GM19468 (cell line): Measurements from ENCODE around the gene CCDC38.
"Not testable (repeated sequence)": the region's sequence is repeated elsewhere in the genome, so short reads cannot be mapped to it uniquely, and the experiment has no call there.

ENCODE experiments used
- ATAC-seq: cut with Tn5 transposase; IDR thresholded peaks from one replicate; pipeline ENCODE4 v1.9.1; 2021; ENCODE audit warnings: mild to moderate bottlenecking, moderate library complexity, moderate number of reproducible peaks; ENCODE audit not compliant: unreplicated experiment; ENCODE audit errors: extremely low read depth

Gene CCDC38

DNA sequence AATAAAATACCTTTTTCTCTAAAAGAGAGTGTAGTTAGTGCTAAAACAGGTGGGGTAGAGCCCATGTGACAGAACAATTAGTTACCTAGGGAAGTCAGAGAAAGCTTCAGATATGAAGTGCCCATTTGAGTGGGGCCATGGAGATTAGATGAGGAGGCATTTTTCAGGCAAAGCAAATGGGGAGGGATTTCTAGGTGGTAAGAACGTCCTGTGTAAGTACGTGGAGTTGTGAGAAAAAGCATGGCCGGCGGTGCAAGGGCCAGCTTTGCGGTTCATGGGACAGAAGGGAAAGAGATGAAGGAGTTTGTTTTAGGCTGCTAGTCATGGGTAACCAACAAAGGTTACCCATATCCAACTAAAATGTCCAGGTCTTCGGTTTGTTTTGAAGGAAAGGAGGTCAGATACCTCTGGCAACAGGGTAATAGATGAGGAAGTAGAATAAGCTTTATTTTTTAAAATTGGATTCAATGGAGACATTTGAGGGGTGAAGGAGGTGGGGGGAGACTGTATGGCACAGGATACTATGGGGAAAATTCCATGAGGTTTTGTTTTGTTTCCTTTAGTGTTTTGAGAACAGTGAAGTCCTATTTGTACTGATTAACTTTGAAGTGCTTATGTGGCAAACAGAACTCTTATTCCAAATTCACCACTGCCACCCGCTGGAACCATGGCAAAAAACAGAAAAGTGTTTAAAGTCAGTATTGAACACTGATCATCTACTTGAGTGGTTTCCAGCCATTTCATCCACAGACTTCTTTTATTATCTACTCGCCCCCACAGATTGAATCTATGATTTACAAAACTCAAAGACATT is 93.6 kb downstream of the CCDC38 start:
- ATAC-seq: no peak

DNA sequence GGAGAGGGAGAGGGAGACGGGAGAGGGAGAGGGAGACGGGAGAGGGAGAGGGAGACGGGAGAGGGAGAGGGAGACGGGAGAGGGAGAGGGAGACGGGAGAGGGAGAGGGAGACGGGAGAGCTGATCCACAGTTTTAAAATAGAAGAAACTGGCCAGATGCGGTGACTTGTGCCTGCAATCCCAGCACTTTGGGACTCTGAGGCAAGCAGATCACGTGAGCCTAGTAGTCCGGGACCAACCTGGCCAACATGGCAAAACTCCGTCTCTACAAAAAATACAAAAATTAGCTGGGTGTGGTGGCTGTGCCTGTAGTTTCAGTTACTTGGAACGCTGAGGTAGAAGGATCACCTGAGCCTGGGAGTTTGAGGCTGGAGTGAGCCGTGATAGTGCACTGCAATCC is 100.0 kb downstream of the CCDC38 start:
- ATAC-seq: not testable (repeated sequence)

DNA sequence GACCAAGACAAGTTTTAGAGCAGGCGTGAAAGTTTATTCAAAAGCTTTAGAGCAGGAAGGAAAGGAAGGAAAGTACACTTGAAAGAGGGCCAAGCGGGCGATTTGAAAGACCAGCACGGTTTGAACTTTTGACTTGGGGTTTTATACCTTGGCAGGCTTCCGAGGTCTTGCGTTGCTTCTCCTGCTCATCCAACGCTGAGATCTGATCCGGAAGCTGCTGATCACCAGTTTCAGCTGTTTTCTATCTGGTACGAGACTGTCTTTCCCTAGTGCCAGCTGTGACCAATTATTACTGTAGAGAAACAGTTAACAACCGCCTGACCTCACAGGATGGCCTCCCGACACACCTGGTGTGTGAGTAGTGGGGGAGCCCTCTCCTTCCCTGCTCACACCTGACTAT is 104.3 kb downstream of the CCDC38 start:
- no peak for ATAC-seq

DNA sequence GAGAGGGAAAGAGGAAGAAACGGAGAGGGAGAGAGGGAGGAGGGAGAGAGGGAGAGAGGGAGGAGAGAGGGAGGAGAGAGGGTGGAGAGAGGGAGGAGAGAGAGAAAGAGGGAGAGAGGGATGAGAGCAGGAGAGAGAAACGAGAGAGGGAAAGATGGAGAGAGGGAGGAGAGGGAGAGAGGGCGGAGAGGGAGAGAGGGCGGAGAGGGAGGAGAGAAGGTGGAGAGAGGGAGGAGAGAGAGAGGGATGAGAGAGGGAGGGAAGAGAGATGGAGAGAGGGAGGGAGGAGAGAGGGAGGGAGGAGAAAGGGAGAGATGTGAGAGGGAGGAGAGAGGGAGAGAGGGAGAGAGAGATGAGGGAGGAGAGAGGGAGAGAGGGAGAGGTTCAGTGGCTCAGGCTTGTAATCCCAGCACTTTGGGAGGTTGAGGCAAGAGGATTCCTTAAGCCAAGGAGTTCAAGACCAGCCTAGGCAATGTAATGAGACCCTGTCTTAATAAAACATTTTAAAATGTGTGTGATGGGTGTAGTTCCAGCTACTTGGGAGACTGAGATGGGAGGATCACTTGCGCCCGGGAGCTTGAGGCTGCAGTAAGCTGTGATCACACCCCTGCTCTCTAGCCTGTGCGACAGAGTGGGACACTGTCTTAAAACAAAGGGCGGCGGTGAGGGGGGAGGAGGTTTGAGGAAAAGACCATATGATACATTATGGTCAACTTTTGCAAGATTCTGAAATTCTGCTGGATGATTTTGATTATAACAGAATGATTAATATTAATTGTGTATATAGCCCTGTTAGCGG is 105.0 kb downstream of the CCDC38 start:
- ATAC-seq: no peak

DNA sequence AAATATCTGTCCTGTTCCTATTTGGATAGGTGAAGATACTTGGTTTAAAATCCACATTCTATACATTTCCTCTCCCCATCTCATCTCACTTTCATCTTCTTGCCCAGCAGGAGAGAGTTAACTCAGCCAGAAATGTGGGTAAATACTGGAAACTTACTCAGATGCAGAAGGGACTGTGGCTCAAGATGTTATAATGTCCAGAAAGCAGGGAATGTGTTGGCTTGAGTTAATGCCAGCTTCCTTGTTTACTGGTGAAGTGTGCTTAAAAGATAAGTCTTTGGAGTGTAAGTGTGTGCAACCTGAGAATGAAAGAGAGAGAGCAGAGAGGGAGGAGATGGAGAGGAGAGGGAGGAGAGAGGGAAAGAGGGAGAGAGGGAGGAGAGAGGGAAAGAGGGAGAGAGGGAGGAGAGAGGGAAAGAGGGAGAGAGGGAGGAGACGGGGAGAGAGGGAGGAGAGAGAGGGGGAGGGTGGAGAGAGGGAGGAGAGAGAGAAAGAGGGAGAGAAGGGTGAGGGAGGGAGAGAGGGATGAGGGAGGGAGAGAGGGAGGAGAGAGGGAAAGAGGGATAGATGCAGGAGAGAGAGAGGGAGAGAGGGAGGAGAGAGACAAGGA is 105.7 kb downstream of the CCDC38 start:
- no peak for ATAC-seq

DNA sequence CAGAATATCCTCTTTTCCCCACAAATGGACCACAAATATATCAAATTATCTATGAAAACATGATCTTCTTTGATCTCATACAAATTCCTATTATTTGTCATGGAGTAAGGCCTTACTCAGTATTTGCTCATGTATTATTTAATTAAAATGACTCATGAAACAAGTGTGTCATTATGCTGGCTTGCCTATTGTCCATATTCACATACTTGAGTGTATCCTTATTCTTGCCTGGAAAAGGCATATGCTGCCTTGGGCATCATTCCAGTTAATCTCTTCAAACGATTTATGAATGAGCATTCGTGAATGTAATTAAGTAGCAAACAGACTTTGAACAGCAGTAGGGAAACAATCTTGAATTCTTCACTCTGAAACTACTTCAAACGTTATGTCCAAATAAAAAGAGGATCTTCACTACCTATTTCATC is 106.2 kb downstream of the CCDC38 start:
- no peak for ATAC-seq

DNA sequence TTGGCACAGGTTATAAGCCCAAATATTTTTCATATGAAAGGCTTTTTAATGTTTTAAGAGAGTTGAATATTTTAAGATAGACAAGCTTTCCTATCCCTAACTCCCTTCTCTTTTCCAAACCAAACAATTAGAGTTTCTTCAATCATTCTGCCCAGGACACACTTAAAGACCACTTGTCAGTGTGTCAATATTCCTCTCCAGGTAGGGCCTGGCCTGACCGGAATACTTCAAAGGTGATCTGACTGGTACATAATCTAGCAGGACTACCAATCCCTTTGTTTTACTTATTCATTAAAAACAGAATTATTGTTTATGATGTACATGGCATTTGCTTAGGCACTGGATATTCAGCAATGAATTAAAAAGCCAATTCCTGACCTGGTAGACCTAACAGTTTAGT is 107.8 kb downstream of the CCDC38 start:
- no peak for ATAC-seq

DNA sequence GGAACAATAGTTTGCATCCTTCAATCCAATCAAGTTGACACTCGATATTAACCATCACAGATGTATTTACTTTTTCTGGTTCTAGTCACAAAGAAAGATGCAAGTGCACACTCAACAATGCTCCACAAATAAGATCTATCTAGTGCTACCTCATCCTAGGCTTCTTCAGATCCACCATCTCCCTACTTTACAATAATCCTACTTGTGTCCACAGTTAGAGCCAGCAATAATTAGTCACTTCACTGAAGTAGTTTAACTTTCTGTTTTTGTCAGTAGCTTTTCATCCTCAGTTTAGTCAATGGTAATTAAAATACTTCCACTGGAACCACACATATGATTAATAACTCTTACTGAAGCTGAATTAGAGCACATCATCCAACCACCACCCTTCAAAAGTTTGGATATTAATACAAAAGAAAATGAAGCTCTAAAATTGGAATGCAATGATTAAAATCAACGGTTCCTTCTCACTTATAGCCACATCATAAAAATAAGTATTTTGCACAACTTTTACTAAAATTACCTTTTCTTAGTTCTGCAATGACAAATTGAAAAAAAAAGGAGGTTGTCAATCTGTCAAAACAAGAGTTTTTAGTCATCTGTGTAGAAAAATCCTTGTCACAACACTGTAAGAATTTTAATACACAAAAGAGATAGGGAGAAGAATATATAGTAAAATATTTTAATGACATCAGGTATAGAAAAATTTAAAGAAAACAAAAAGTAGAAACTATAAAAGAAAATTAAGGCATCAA is 111.9 kb downstream of the CCDC38 start:
- no peak for ATAC-seq

DNA sequence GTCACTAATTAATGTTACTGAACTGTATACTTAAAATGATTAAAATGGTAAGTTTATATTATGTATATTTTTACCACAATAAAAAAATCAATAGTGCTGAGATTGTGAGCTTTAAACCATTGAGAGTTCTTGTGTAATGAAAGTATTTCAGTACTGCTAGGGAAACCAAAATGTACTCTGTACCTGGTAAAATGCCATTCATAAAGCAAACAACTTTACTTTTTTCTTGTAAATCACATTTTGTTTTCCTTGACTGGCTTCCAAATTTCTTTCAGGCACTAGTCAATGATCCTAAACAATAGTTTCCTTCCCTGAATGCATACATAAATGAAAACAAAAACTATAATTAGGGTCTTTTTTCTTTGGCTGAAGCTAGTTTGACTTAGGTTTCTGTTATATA is 113.0 kb downstream of the CCDC38 start:
- no peak for ATAC-seq

DNA sequence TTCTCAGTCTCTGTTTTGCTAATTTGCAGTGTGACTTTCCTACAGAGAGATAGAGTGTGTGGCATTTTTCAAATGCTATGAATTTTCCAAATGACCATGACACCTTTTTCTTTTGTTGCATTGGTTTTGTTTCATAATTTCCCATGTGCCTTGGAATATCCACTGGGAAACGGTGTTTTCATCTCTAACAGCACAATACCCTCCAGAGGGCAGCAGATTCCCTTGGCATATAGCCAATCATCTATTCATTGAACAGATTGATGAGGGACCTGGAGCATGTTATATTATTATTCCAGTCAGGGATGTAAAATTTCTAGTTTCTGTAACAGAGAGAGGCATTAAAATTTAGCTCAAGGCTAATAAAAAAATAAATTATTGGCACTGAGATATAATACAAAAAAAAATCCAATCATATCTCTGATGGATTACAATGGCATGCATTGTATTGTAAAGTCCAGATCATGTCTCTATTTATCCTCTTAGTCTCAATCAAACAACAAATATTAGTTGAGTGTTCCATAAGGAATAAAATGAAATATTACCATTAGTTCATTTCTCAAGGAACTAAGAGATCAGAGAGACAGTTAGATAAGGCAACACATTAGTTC is 122.2 kb downstream of the CCDC38 start:
- no peak for ATAC-seq
